Activated CD8-positive, alpha-beta T cell treated with anti-CD3 and anti-CD28 coated beads for 36 hours (primary cell): Measurements from ENCODE around the gene CENPL. TPM values are rescaled to one million over a fixed set of nuclear protein-coding genes. Genes with fewer than 3 reads are reported as not detected.
A peak's percentile ranks its signal among the peaks of the same experiment; 100 is the strongest.

Source experiments
- ATAC-seq: fragments of 200-7000 bp; cut with Tn5 transposase; one replicate; pipeline ENCODE4 v1.10.0; 2021; ENCODE audit warnings: mild to moderate bottlenecking, moderate library complexity
- CTCF ChIA-PET: fragments of 350-600 bp; sonication (Branson Sonifier 250); formaldehyde crosslinking; loops from one replicate; lab custom pipeline; 2021; ENCODE audit warnings: antibody characterized with exemption; lab: Charles Lee
- POLR2A ChIA-PET: fragments of 350-600 bp; sonication (Branson Sonifier 250); formaldehyde crosslinking; loops from one replicate; lab custom pipeline; 2021; ENCODE audit warnings: antibody characterized with exemption; lab: Charles Lee
- DNase-seq: peaks from one replicate; pipeline ENCODE4 v3.0.0-alpha.2; 2020
- H3K27ac Mint-ChIP-seq: one replicate; pipeline ENCODE4 v1.8.0; 2021; ENCODE audit warnings: mild to moderate bottlenecking, mixed read lengths
- H3K27me3 Mint-ChIP-seq: one replicate; pipeline ENCODE4 v1.8.0; 2021; ENCODE audit warnings: mixed read lengths
- H3K36me3 Mint-ChIP-seq: one replicate; pipeline ENCODE4 v1.8.0; 2021; ENCODE audit warnings: low read depth, mixed read lengths
- H3K4me1 Mint-ChIP-seq: one replicate; pipeline ENCODE4 v1.8.0; 2021; ENCODE audit warnings: low read depth, mixed read lengths
- H3K4me3 Mint-ChIP-seq: one replicate; pipeline ENCODE4 v1.8.0; 2021; ENCODE audit warnings: mild to moderate bottlenecking, moderate library complexity, mixed read lengths
- H3K9me3 Mint-ChIP-seq: one replicate; pipeline ENCODE4 v1.8.0; 2021; ENCODE audit warnings: mixed read lengths
- CTCF ChIP-seq: fragments of 200-600 bp; IDR thresholded peaks from one replicate; pipeline ENCODE4 v1.8.0; 2022; ENCODE audit warnings: antibody characterized with exemption, mild to moderate bottlenecking
- intact Hi-C: fragments of 100-400 bp; cut with micrococcal nuclease; formaldehyde crosslinking; loops from one replicate; pipeline ENCODE4 v1.10.0; 2022
- total RNA-seq, 2 experiments: library from RNA; stranded (reverse); gene quantifications; one replicate each; pipeline ENCODE4 v1.2.3, GENCODE V29; 2021

The CENPL gene
- total RNA-seq, 2 experiments from 2014 or later = 20.9 to 23.3 TPM

- no peaks in the 10 kb centered on the region for H3K27me3 Mint-ChIP-seq
These were observed 44.3 kb upstream of the CENPL start for GRCh38 chr1:173869021-173869359.

GRCh38 chr1:173868266-173869020 is 43.8 kb upstream of the CENPL start, which contains the start of gene ZBTB37:
TSS of gene ZBTB37 (plus strand) at chr1:173868380. CDS start at chr1:173870226, 1,846 bp downstream.
- H3K9me3 Mint-ChIP-seq = no peaks in the 10 kb centered on the region
- peaks cover 56% of the 10 kb centered on the region for H3K4me1 Mint-ChIP-seq
- TF ChIP-seq CTCF = no peak
- peak within 1 kb of the TSS; percentile 95 for H3K4me3 Mint-ChIP-seq
- no peaks in the 10 kb centered on the region for H3K27me3 Mint-ChIP-seq
- intact Hi-C loops = loop anchor here (2.0 to 5.0 kb wide), 3 partner anchors 44 to 1129 kb away; partner anchors contain the start of genes CACYBP, CENPL, DARS2 and RABGAP1L
- ATAC-seq (peak; percentile 69), DNase-seq (peak; percentile 97)
- H3K36me3 Mint-ChIP-seq = peaks cover 62% of the 10 kb centered on the region
- CTCF ChIA-PET = interaction anchor here (1.1 to 1.4 kb wide), 2 partner anchors 70 to 349 kb away, joined by 3 to 4 read pairs; no protein-coding TSS in a partner anchor
- peak within 1 kb of the TSS; percentile 97 for H3K27ac Mint-ChIP-seq
- POLR2A ChIA-PET = interaction anchor here (0.6 to 4.0 kb wide), 16 partner anchors 8 to 391 kb away, joined by 3 to 18 read pairs (median 6); partner anchors contain the start of genes CENPL, DARS2, PRDX6 and RABGAP1L

More at GRCh38 chr1:173869021-173869359, 44.3 kb upstream of the CENPL start:
- peaks cover 52% of the 10 kb centered on the region for H3K4me1 Mint-ChIP-seq
- peaks cover 60% of the 10 kb centered on the region for H3K36me3 Mint-ChIP-seq
- peak overlapping the region; percentile 95 for H3K4me3 Mint-ChIP-seq
- TF ChIP-seq CTCF = no peak
- peak overlapping the region; percentile 97 for H3K27ac Mint-ChIP-seq
- ATAC-seq = no peak
- H3K9me3 Mint-ChIP-seq = no peaks in the 10 kb centered on the region
- ChIA-PET CTCF (interaction anchor here (1.1 to 1.4 kb wide), 2 partner anchors 69 to 349 kb away, joined by 3 to 4 read pairs; no protein-coding TSS in a partner anchor), POLR2A (interaction anchor here (1.7 to 4.0 kb wide), 5 partner anchors 8 to 392 kb away, joined by 9 to 18 read pairs (median 14); partner anchors contain the start of genes CENPL, DARS2, PRDX6 and RC3H1)
- intact Hi-C loops = loop anchor here (2.0 to 5.0 kb wide), 3 partner anchors 44 to 1128 kb away; partner anchors contain the start of genes CACYBP, CENPL, DARS2 and RABGAP1L
- no peak for DNase-seq

- no peak for TF ChIP-seq CTCF
- Mint-ChIP-seq H3K27ac (peak within 1 kb of the TSS; percentile 97), H3K27me3 (no peaks in the 10 kb centered on the region), H3K9me3 (no peaks in the 10 kb centered on the region), H3K4me3 (peak within 1 kb of the TSS; percentile 95), H3K36me3 (peaks cover 65% of the 10 kb centered on the region), H3K4me1 (peaks cover 52% of the 10 kb centered on the region)
- ATAC-seq (peak; percentile 80), DNase-seq (peak; percentile 100)
- intact Hi-C loops = loop anchor here (2.0 to 5.0 kb wide), 3 partner anchors 43 to 1129 kb away; partner anchors contain the start of genes CACYBP, CENPL, DARS2 and RABGAP1L
- ChIA-PET POLR2A (interaction anchor here (0.5 to 4.0 kb wide), 22 partner anchors 7 to 437 kb away, joined by 3 to 18 read pairs (median 4); partner anchors contain the start of genes CENPL, DARS2, PRDX6 and RABGAP1L), CTCF (interaction anchor here (1.4 kb wide), 1 partner anchor 350 kb away, joined by 4 read pairs; no protein-coding TSS in a partner anchor)
These were observed 43.1 kb upstream of the CENPL start, which contains the start of gene GAS5 for GRCh38 chr1:173867753-173868265. TSS of gene GAS5 (minus strand) at chr1:173867989.

- ChIA-PET CTCF (no interaction called here), POLR2A (interaction anchor here (0.5 to 4.1 kb wide), 20 partner anchors 9 to 1101 kb away, joined by 3 to 29 read pairs (median 4); partner anchors contain the start of genes CENPL, DARS2, PRDX6 and RABGAP1L)
- no peak for ATAC-seq
- peaks cover 51% of the 10 kb centered on the region for H3K4me1 Mint-ChIP-seq
- H3K27ac Mint-ChIP-seq = peak overlapping the region; percentile 97
- intact Hi-C loops = loop anchor here (5.0 kb wide), 2 partner anchors 290 to 1130 kb away; partner anchors contain the start of genes CACYBP and RABGAP1L
- no peak for TF ChIP-seq CTCF
- H3K9me3 Mint-ChIP-seq = no peaks in the 10 kb centered on the region
- no peaks in the 10 kb centered on the region for H3K27me3 Mint-ChIP-seq
- H3K36me3 Mint-ChIP-seq = peaks cover 66% of the 10 kb centered on the region
- DNase-seq = peak; percentile 47
- peak overlapping the region; percentile 95 for H3K4me3 Mint-ChIP-seq
These were observed 42.6 kb upstream of the CENPL start for GRCh38 chr1:173867141-173867752.
